HL-60 (cell line): ENCODE results near the gene SOD3.

ENCODE experiments used
- CTCF ChIP-seq: IDR thresholded peaks from one replicate; pipeline ENCODE4 v1.5.1; 2011; ENCODE audit warnings: low read length, control low read depth, inconsistent platforms; ENCODE audit not compliant: insufficient read depth
- GABPA ChIP-seq: IDR thresholded peaks from 2 replicates; pipeline ENCODE4 v1.6.1; 2012; ENCODE audit warnings: low read depth
- POLR2AphosphoS5 ChIP-seq: IDR thresholded peaks from 2 replicates; pipeline ENCODE4 v1.6.1; 2012; ENCODE audit warnings: low read depth
- TF ChIP-seq, protein P1 (sequence below): IDR thresholded peaks from 2 replicates; pipeline ENCODE4 v1.6.1; 2012; ENCODE audit warnings: low read depth; ENCODE audit not compliant: insufficient replicate concordance

- TF ChIP-seq CTCF (no peak), POLR2AphosphoS5 (no peak), GABPA (no peak)
- TF ChIP-seq, protein P1, sequence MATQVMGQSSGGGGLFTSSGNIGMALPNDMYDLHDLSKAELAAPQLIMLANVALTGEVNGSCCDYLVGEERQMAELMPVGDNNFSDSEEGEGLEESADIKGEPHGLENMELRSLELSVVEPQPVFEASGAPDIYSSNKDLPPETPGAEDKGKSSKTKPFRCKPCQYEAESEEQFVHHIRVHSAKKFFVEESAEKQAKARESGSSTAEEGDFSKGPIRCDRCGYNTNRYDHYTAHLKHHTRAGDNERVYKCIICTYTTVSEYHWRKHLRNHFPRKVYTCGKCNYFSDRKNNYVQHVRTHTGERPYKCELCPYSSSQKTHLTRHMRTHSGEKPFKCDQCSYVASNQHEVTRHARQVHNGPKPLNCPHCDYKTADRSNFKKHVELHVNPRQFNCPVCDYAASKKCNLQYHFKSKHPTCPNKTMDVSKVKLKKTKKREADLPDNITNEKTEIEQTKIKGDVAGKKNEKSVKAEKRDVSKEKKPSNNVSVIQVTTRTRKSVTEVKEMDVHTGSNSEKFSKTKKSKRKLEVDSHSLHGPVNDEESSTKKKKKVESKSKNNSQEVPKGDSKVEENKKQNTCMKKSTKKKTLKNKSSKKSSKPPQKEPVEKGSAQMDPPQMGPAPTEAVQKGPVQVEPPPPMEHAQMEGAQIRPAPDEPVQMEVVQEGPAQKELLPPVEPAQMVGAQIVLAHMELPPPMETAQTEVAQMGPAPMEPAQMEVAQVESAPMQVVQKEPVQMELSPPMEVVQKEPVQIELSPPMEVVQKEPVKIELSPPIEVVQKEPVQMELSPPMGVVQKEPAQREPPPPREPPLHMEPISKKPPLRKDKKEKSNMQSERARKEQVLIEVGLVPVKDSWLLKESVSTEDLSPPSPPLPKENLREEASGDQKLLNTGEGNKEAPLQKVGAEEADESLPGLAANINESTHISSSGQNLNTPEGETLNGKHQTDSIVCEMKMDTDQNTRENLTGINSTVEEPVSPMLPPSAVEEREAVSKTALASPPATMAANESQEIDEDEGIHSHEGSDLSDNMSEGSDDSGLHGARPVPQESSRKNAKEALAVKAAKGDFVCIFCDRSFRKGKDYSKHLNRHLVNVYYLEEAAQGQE, result no peak
Observed at GRCh38 chr4:24798036-24798610, 2.8 kb downstream of the SOD3 start.
